ENCODE data around the gene TUBGCP6. TPM values are rescaled to one million over a fixed set of nuclear protein-coding genes. Genes with fewer than 3 reads are reported as not detected.

The TUBGCP6 gene
- total RNA-seq, 2 donors from 2014 or later = 26.3 to 31.6 TPM

GRCh38 chr22:50182176-50183081 lies 62.4 kb downstream of the TUBGCP6 start:
- intact Hi-C loops (cut with DNase I, micrococcal nuclease) = no loop called here
- DNase-seq = peak; percentile 61 to 71

GRCh38 chr22:50180727-50181521 lies 63.9 kb downstream of the TUBGCP6 start:
- intact Hi-C loops (cut with DNase I, micrococcal nuclease) = no loop called here
- DNase-seq = peak in 1 of 2 donors; percentile 12

More at GRCh38 chr22:50182176-50183081, 62.4 kb downstream of the TUBGCP6 start:
- peak; percentile 52 for ATAC-seq

GRCh38 chr22:50179937-50180726 lies 64.7 kb downstream of the TUBGCP6 start:
- intact Hi-C loops (cut with DNase I, micrococcal nuclease) = no loop called here
- DNase-seq = peak in 1 of 2 donors; percentile 6
- ATAC-seq = no peak

More at GRCh38 chr22:50180727-50181521, 63.9 kb downstream of the TUBGCP6 start:
- ATAC-seq = no peak

GRCh38 chr22:50178871-50179869 lies 65.7 kb downstream of the TUBGCP6 start:
- ATAC-seq = no peak
- peak in 1 of 2 donors; percentile 7 for DNase-seq
- intact Hi-C loops (cut with DNase I, micrococcal nuclease) = no loop called here

- DNase-seq (no peak), ATAC-seq (no peak)
- intact Hi-C loops (cut with DNase I, micrococcal nuclease) = no loop called here
Measured at GRCh38 chr22:50178471-50178864, 66.4 kb downstream of the TUBGCP6 start.

GRCh38 chr22:50177537-50178470 lies 67.0 kb downstream of the TUBGCP6 start:
- DNase-seq = no peak
- intact Hi-C loops (cut with DNase I, micrococcal nuclease) = no loop called here
- ATAC-seq = no peak

GRCh38 chr22:50176850-50177536 lies 67.8 kb downstream of the TUBGCP6 start:
- DNase-seq (no peak), ATAC-seq (no peak)
- intact Hi-C loops (cut with DNase I, micrococcal nuclease) = no loop called here

GRCh38 chr22:50175921-50176849 lies 68.6 kb downstream of the TUBGCP6 start:
- intact Hi-C loops (cut with DNase I, micrococcal nuclease) = no loop called here
- ATAC-seq = no peak
- DNase-seq = no peak

GRCh38 chr22:50175191-50175461 lies 69.7 kb downstream of the TUBGCP6 start:
- DNase-seq (no peak), ATAC-seq (no peak)
- intact Hi-C loops (cut with DNase I, micrococcal nuclease) = no loop called here

- intact Hi-C loops (cut with DNase I, micrococcal nuclease) = no loop called here
- ATAC-seq (no peak), DNase-seq (no peak)
Measured at GRCh38 chr22:50174382-50175190, 70.2 kb downstream of the TUBGCP6 start.

- intact Hi-C loops (cut with DNase I, micrococcal nuclease) = no loop called here
- ATAC-seq (no peak), DNase-seq (no peak)
Measured at GRCh38 chr22:50173983-50174355, 70.9 kb downstream of the TUBGCP6 start.

GRCh38 chr22:50173311-50173982 lies 71.4 kb downstream of the TUBGCP6 start:
- ATAC-seq (no peak), DNase-seq (no peak)
- intact Hi-C loops (cut with DNase I, micrococcal nuclease) = no loop called here

GRCh38 chr22:50171965-50172421 lies 72.8 kb downstream of the TUBGCP6 start:
- intact Hi-C loops (cut with DNase I, micrococcal nuclease) = no loop called here
- ATAC-seq (no peak), DNase-seq (no peak)

- ATAC-seq (no peak), DNase-seq (no peak)
- intact Hi-C loops (cut with DNase I, micrococcal nuclease) = no loop called here
Measured at GRCh38 chr22:50171319-50171964, 73.4 kb downstream of the TUBGCP6 start.
